Measurements from ENCODE around the gene STARD13.
A peak's percentile ranks its signal among the peaks of the same experiment; 100 is the strongest.

The STARD13 gene

DNA sequence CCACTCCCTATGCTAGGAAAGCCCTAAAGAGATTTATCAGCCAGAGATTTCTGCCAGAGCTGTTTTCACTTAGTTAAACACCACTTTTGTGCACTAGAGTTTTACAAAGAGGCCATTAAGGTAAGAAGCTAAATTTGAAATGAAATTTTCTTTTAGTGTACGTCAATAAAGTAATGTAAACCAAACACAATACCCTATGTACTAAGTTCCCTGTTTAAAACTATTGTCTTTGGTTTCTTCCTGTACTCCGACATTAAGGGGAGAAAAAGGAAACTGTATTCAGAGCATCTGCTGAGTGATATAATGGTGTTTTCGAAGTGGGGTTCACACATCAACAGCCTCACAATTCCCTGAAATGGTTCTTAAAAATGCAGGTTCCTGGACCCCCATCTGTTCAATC, 40.7 kb upstream of the STARD13 start:
- H3K36me3 Mint-ChIP-seq (ENCODE audit: low read depth): no peaks in the 10 kb centered on the region

DNA sequence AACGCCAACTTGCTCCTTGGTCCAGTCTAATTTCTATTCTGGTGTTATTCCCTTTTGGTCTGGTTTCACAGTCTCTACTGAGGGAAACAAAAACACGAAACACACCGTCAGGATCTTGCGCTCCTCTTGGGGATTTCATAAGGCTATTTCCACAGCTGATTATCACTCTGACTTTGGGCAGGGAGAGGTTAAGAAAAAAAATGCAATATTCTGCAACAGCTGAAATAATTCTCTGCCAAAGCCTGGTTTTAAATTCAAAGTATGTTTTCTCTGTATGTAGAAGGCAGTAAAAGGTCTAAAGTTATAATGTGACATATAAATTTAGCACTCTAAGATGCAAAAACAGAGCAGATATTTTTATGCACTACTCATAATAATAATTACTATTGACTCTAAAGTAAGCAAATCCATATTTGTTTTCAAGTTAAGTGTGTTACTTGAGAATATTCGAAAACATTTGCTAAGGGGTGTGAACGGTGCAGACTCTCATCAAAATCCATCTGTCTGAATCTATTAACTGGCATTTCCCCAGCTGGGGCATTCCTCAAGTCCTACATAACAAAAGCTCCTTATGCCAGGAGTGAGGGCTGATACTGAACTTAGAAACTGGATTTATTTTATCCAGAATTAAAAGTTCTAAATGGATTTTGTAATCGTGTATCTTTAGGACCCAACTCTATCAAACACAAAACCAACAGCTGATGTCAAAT, 38.4 kb upstream of the STARD13 start:
- H3K27me3 Mint-ChIP-seq (ENCODE audit: low read depth): no peaks in the 10 kb centered on the region
- no peaks in the 10 kb centered on the region for H3K9me3 Mint-ChIP-seq
- H3K4me3 Mint-ChIP-seq: peak overlapping the region in 2 of 3 experiments; percentile 22 to 64
- no peaks in the 10 kb centered on the region for H3K36me3 Mint-ChIP-seq (ENCODE audit: low read depth)
- H3K4me1 Mint-ChIP-seq: peaks cover 57% of the 10 kb centered on the region
- H3K27ac Mint-ChIP-seq: peak overlapping the region; percentile 73 to 89 (median 89)
- TF ChIP-seq, protein P1, sequence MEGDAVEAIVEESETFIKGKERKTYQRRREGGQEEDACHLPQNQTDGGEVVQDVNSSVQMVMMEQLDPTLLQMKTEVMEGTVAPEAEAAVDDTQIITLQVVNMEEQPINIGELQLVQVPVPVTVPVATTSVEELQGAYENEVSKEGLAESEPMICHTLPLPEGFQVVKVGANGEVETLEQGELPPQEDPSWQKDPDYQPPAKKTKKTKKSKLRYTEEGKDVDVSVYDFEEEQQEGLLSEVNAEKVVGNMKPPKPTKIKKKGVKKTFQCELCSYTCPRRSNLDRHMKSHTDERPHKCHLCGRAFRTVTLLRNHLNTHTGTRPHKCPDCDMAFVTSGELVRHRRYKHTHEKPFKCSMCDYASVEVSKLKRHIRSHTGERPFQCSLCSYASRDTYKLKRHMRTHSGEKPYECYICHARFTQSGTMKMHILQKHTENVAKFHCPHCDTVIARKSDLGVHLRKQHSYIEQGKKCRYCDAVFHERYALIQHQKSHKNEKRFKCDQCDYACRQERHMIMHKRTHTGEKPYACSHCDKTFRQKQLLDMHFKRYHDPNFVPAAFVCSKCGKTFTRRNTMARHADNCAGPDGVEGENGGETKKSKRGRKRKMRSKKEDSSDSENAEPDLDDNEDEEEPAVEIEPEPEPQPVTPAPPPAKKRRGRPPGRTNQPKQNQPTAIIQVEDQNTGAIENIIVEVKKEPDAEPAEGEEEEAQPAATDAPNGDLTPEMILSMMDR (IDR thresholded peaks at IDR 0.05; ENCODE audit: unreplicated experiment in 3 of 3): no peak

More for the DNA sequence above, 40.7 kb upstream of the STARD13 start:
- H3K27me3 Mint-ChIP-seq (ENCODE audit: low read depth): no peaks in the 10 kb centered on the region
- no peaks in the 10 kb centered on the region for H3K9me3 Mint-ChIP-seq
- peak overlapping the region in 2 of 3 experiments; percentile 46 to 59 for H3K4me3 Mint-ChIP-seq
- peaks cover 66% of the 10 kb centered on the region for H3K4me1 Mint-ChIP-seq
- TF ChIP-seq, protein P1 (IDR thresholded peaks at IDR 0.05; ENCODE audit: unreplicated experiment in 3 of 3): no peak
- H3K27ac Mint-ChIP-seq: peak overlapping the region; percentile 47 to 93 (median 85)

GRCh38 chr13:33322965-33323668, 37.6 kb upstream of the STARD13 start:
- H3K36me3 Mint-ChIP-seq (ENCODE audit: low read depth): no peaks in the 10 kb centered on the region
- peak overlapping the region in 2 of 3 experiments; percentile 8 to 64 for H3K4me3 Mint-ChIP-seq
- no peaks in the 10 kb centered on the region for H3K9me3 Mint-ChIP-seq
- H3K27ac Mint-ChIP-seq: peak overlapping the region; percentile 73 to 89 (median 89)
- TF ChIP-seq, protein P1 (IDR thresholded peaks at IDR 0.05; ENCODE audit: unreplicated experiment in 3 of 3): no peak
- H3K27me3 Mint-ChIP-seq (ENCODE audit: low read depth): no peaks in the 10 kb centered on the region
- H3K4me1 Mint-ChIP-seq: peaks cover 54% of the 10 kb centered on the region

DNA sequence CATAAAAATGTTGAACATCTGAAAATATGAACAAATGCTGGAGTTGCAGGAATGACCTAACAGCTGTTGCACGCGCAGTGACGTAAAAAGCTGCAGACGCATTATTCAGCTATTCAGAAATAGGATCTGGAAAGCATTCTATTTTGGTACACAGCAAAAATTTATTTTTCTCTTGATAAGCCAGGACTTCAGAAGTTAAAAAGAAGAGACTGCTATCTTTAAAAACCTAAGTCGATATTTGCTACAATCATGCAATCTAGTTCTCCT, 36.9 kb upstream of the STARD13 start:
- TF ChIP-seq, protein P1 (IDR thresholded peaks at IDR 0.05; ENCODE audit: unreplicated experiment in 3 of 3): no peak
- H3K27me3 Mint-ChIP-seq (ENCODE audit: low read depth): no peaks in the 10 kb centered on the region
- no peaks in the 10 kb centered on the region for H3K36me3 Mint-ChIP-seq (ENCODE audit: low read depth)
- peak overlapping the region; percentile 73 to 89 (median 89) for H3K27ac Mint-ChIP-seq
- H3K4me1 Mint-ChIP-seq: peaks cover 52% of the 10 kb centered on the region
- no peaks in the 10 kb centered on the region for H3K9me3 Mint-ChIP-seq
- peak overlapping the region in 2 of 3 experiments; percentile 13 to 64 for H3K4me3 Mint-ChIP-seq

- TF ChIP-seq, protein P1 (IDR thresholded peaks at IDR 0.05; ENCODE audit: unreplicated experiment in 3 of 3): no peak
- Mint-ChIP-seq H3K27ac (peak overlapping the region; percentile 68 to 89 (median 89)), H3K27me3 (ENCODE audit: low read depth) (no peaks in the 10 kb centered on the region), H3K9me3 (no peaks in the 10 kb centered on the region), H3K36me3 (ENCODE audit: low read depth) (no peaks in the 10 kb centered on the region), H3K4me3 (peak overlapping the region in 2 of 3 experiments; percentile 31 to 64), H3K4me1 (peaks cover 57% of the 10 kb centered on the region)
These were observed 36.4 kb upstream of the STARD13 start for GRCh38 chr13:33321686-33322542.
